Measurements from ENCODE around the gene AMDHD2. TPM values are rescaled to one million over a fixed set of nuclear protein-coding genes. Genes with fewer than 3 reads are reported as not detected.

Gene AMDHD2
- total RNA-seq, 1 donor, result 31.1 TPM

GRCh38 chr16:2514333-2515179, 5.6 kb upstream of the AMDHD2 start:
- TF ChIP-seq, protein P1, sequence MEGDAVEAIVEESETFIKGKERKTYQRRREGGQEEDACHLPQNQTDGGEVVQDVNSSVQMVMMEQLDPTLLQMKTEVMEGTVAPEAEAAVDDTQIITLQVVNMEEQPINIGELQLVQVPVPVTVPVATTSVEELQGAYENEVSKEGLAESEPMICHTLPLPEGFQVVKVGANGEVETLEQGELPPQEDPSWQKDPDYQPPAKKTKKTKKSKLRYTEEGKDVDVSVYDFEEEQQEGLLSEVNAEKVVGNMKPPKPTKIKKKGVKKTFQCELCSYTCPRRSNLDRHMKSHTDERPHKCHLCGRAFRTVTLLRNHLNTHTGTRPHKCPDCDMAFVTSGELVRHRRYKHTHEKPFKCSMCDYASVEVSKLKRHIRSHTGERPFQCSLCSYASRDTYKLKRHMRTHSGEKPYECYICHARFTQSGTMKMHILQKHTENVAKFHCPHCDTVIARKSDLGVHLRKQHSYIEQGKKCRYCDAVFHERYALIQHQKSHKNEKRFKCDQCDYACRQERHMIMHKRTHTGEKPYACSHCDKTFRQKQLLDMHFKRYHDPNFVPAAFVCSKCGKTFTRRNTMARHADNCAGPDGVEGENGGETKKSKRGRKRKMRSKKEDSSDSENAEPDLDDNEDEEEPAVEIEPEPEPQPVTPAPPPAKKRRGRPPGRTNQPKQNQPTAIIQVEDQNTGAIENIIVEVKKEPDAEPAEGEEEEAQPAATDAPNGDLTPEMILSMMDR (IDR thresholded peaks at IDR 0.05; ENCODE audit: insufficient read depth, low read depth, low read length), result no peak
- peak; percentile 32 for DNase-seq (ENCODE audit: low read depth)

GRCh38 chr16:2515180-2515851, 4.9 kb upstream of the AMDHD2 start:
- no peak for DNase-seq (ENCODE audit: low read depth)
- peak overlapping the region; percentile 96 for H3K4me3 ChIP-seq (ENCODE audit: low read depth, low read length)
- TF ChIP-seq, protein P1 (IDR thresholded peaks at IDR 0.05; ENCODE audit: insufficient read depth, low read depth, low read length), result no peak

More at GRCh38 chr16:2514333-2515179, 5.6 kb upstream of the AMDHD2 start:
- peak overlapping the region; percentile 96 for H3K4me3 ChIP-seq (ENCODE audit: low read depth, low read length)

DNA sequence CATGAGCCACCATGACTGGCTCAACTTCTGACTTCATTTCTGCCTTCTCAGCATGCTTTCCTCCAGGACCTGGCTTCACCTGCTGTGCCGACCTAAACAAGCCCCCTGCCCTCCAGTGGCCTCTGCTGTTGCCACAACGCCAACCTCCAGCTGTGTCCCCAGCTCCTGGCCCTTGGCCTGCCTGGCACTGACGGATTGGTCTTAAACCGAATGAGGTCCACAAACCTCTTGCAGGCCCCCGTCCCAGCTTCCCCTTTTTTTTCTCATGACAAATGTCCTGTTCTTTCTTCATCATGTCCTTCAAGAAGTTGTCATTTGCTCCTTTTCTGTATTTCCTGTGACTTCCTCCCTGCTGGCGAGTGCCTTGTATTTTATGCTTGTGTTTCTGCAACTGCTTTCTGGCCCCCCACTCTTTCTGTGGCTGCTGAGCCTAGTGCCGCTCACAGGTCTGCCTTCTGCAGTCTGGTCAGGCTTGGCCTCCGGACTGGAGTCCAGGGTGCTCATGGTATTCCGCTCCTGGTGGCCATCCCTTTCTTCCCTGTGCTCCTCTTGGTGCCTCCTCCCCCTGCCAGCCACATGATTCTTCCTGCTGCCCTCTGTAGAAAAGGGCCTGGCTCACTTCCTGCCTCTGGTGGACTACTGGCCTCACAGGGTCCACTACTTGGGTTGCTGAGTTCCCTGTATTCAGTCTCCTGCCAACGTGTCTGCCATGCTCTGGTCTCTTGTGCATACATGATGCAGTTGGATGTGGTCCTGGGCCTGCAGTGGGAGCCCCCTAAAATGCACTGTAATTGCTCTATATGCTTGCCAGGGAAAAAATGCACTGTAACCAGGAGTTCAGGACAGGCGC, 3.6 kb upstream of the AMDHD2 start:
- TF ChIP-seq, protein P1 (IDR thresholded peaks at IDR 0.05; ENCODE audit: insufficient read depth, low read depth, low read length), result no peak
- no peak for DNase-seq (ENCODE audit: low read depth)
- H3K4me3 ChIP-seq (ENCODE audit: low read depth, low read length), result peak overlapping the region; percentile 3

DNA sequence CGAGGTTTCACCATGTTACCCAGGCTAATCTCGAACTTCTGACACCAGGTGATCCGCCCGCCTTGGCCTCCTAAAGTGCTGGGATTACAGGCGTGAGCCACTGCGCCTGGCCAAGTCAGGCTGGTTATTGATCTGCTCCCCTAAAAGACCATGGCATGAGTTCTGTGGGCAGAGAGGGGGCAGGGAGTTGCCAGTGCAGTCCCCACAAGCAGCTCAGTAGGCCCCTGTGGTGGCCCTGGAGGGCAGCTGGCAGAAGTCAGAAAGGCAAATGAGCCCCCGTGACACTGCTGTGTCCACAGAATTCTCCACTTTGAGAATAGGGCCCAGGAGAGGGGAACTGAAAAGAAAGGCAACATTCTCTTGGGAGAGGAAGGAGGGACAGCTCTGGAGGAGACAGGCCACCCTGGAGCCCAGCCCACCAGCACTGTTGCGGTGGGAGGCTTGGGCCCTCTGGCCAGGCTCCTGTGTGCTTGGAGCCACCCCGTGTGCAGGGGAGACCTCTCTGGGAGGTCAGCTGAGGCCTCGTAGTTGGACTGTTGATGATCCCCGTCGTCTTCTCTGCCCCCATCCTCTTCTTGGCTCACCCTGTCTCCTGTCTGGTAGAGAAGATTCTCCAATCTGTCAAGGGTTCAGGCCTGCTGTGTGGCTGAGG, 2.1 kb upstream of the AMDHD2 start:
- DNase-seq (ENCODE audit: low read depth), result no peak
- TF ChIP-seq, protein P1 (IDR thresholded peaks at IDR 0.05; ENCODE audit: insufficient read depth, low read depth, low read length), result no peak
- H3K4me3 ChIP-seq (ENCODE audit: low read depth, low read length), result no peak overlapping the region

DNA sequence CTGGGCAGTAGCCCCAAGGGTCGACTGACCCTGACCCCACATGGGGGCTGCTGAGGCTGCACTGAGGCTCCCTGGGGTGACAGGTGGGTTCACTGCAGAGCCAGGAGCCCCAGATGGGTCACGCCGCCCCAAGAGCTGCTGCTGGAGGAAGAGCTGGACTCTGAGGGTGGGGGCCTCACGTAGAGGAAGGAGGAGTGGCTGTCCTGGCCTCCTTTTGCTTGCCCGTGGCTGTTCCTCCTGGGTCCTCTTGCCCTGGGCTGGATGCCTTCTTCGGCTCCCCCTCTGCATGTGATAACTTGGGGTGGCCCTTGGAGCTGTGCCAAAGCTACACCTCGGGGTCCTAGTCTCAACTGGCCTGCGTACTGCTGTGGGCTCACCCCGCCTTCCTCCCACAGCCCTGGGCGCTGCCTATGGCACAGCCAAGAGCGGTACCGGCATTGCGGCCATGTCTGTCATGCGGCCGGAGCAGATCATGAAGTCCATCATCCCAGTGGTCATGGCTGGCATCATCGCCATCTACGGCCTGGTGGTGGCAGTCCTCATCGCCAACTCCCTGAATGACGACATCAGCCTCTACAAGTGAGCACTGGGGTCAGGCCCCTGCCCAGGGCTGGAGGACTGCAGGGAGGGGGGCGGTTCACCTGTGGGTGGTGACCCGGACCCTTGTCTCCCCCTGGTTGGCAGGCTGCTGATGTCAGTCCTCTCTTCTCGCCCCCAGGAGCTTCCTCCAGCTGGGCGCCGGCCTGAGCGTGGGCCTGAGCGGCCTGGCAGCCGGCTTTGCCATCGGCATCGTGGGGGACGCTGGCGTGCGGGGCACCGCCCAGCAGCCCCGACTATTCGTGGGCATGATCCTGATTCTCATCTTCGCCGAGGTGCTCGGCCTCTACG, 1.1 kb upstream of the AMDHD2 start:
- H3K4me3 ChIP-seq (ENCODE audit: low read depth, low read length), result no peak overlapping the region
- DNase-seq (ENCODE audit: low read depth), result no peak
- TF ChIP-seq, protein P1 (IDR thresholded peaks at IDR 0.05; ENCODE audit: insufficient read depth, low read depth, low read length), result no peak
